Aorta (tissue), 5 donors: ENCODE results near the gene PIK3C2G. TPM values are rescaled to one million over a fixed set of nuclear protein-coding genes. Genes with fewer than 3 reads are reported as not detected.
"Not testable (repeated sequence)": the region's sequence is repeated elsewhere in the genome, so short reads cannot be mapped to it uniquely, and the experiment has no call there.

Source experiments
- ATAC-seq: fragments of 200-7000 bp; cut with Tn5 transposase; one replicate; pipeline ENCODE4 v1.9.1; 2022; ENCODE audit warnings: moderate library complexity; ENCODE audit not compliant: low FRiP score
- DNase-seq, 2 donors: peaks; one replicate each; pipeline ENCODE4 v3.0.0-alpha.2; 2020
- H3K27ac ChIP-seq, 2 donors: one replicate each; pipeline ENCODE4 v1.5.1; 2013; ENCODE audit warnings: low read length in 2 of 2, mild to moderate bottlenecking in 2 of 2, moderate library complexity in 2 of 2, control low read depth in 1 of 2, inconsistent platforms in 1 of 2, low read depth in 1 of 2
- H3K27me3 ChIP-seq, 2 donors: one replicate each; pipeline ENCODE4 v1.6.1; 2013; ENCODE audit warnings: control low read depth in 1 of 2, low read length in 1 of 2, mild to moderate bottlenecking in 1 of 2, moderate library complexity in 1 of 2; ENCODE audit not compliant: insufficient read depth in 2 of 2, control insufficient read depth in 1 of 2
- H3K36me3 ChIP-seq, 2 donors: one replicate each; pipeline ENCODE4 v1.6.1; 2013; ENCODE audit warnings: control low read depth in 1 of 2, low read length in 1 of 2, mild to moderate bottlenecking in 1 of 2; ENCODE audit not compliant: insufficient read depth in 2 of 2, control insufficient read depth in 1 of 2
- H3K4me1 ChIP-seq, 2 donors: one replicate each; pipeline ENCODE4 v1.6.1; 2013; ENCODE audit warnings: low read length in 2 of 2, control low read depth in 1 of 2, mild to moderate bottlenecking in 1 of 2, moderate library complexity in 1 of 2; ENCODE audit not compliant: insufficient read depth in 2 of 2, control insufficient read depth in 1 of 2
- H3K4me3 ChIP-seq, 2 donors: one replicate each; pipeline ENCODE4 v1.5.1; 2013; ENCODE audit warnings: low read length in 2 of 2, control low read depth in 1 of 2, mild to moderate bottlenecking in 1 of 2
- H3K9me3 ChIP-seq: one replicate; pipeline ENCODE4 v1.6.1; 2013; ENCODE audit warnings: mild to moderate bottlenecking, low read length; ENCODE audit not compliant: control insufficient read depth
- WGBS, 2 donors: extraction: QIAGEN DNeasy Blood & Tissue Kit; methylation state at CpG; one replicate each; pipeline ENCODE4 v1.1.7; 2013; 5-methylcytosine and 5-hydroxymethylcytosine counted together
- intact Hi-C, 2 donors: fragments of 100-400 bp; cut with DNase I; formaldehyde crosslinking; loops; one replicate each; pipeline versions ENCODE4 v1.14.2 to v1.15.0; 2022
- polyA plus RNA-seq, 2 donors: library from polyadenylated mRNA; stranded (reverse); fragments of 200-250 nt; gene quantifications; one replicate each; pipeline ENCODE4 v1.2.3, GENCODE V29; 2013
- total RNA-seq, 2 donors: library from RNA; stranded (reverse); fragmentation: NEBNext Ultra II Directional; extraction: Animal tissue kit (Norgen Biotek cat#: 25700); gene quantifications; one replicate each; pipeline ENCODE4 v1.2.1, GENCODE V29; 2021
- donor health status: healthy with polysubstance abuse.
- donor health status: Bipolar disorder and iron deficiency.
- donor health status: DM: no; HTN: no; CAD: no.
- donor health status: DM: no; HTN: no; CAD: no.
- donor health status: DM: yes; HTN: yes; CAD: no.

The PIK3C2G gene
- total and polyA plus RNA-seq, 4 donors: 0.15 to 0.63 TPM; not detected in 2

- Histone ChIP-seq H3K9me3 (no peaks in the 10 kb centered on the region), H3K27me3 (no peaks in the 10 kb centered on the region), H3K4me1 (no peaks in the 10 kb centered on the region), H3K36me3 (no peaks in the 10 kb centered on the region), H3K27ac (no peak overlapping the region), H3K4me3 (no peak overlapping the region)
- DNase-seq (no peak), ATAC-seq (no peak)
- WGBS, 2 donors: 76 to 79% methylated on average over 3 of the region's 3 CpGs
- intact Hi-C loops: no loop called here
These were observed 226.2 kb downstream of the PIK3C2G start for GRCh38 chr12:18487509-18487908.

GRCh38 chr12:18492372-18493025, 231.2 kb downstream of the PIK3C2G start:
- 89% methylated on average over 2 of the region's 2 CpGs for WGBS, 2 donors
- no peak for ATAC-seq
- H3K4me3 ChIP-seq: no peak overlapping the region
- no peaks in the 10 kb centered on the region for H3K4me1 ChIP-seq
- no peaks in the 10 kb centered on the region for H3K9me3 ChIP-seq
- intact Hi-C loops: no loop called here
- no peaks in the 10 kb centered on the region for H3K27me3 ChIP-seq
- no peaks in the 10 kb centered on the region for H3K36me3 ChIP-seq
- no peak for DNase-seq
- H3K27ac ChIP-seq: no peak overlapping the region

GRCh38 chr12:18496156-18496555, 234.8 kb downstream of the PIK3C2G start:
- Histone ChIP-seq H3K27ac (no peak overlapping the region), H3K36me3 (no peaks in the 10 kb centered on the region), H3K27me3 (no peaks in the 10 kb centered on the region), H3K4me3 (no peak overlapping the region), H3K9me3 (no peaks in the 10 kb centered on the region), H3K4me1 (no peaks in the 10 kb centered on the region)
- intact Hi-C loops: no loop called here
- no peak for DNase-seq
- no peak for ATAC-seq
- 63 to 72% methylated on average over 2 of the region's 2 CpGs for WGBS, 2 donors

- H3K9me3 ChIP-seq, H3K36me3 ChIP-seq, H3K4me3 ChIP-seq, H3K27ac ChIP-seq, ATAC-seq, intact Hi-C loops, H3K27me3 ChIP-seq, H3K4me1 ChIP-seq: not testable (repeated sequence)
- DNase-seq: peak in 1 of 2 donors; percentile 70
- 97% methylated on average over 31 to 35 of the region's 35 CpGs for WGBS, 2 donors
These were observed 238.8 kb downstream of the PIK3C2G start for GRCh38 chr12:18500160-18500574.

GRCh38 chr12:18500736-18501135, 239.4 kb downstream of the PIK3C2G start:
- DNase-seq, H3K9me3 ChIP-seq, H3K27me3 ChIP-seq, H3K27ac ChIP-seq, H3K36me3 ChIP-seq, H3K4me3 ChIP-seq, intact Hi-C loops, ATAC-seq, H3K4me1 ChIP-seq: not testable (repeated sequence)
- WGBS, 2 donors: 97 to 98% methylated on average over 21 of the region's 21 CpGs

- 85 to 86% methylated on average over 7 of the region's 7 CpGs for WGBS, 2 donors
- H3K27ac ChIP-seq: no peak overlapping the region
- no peaks in the 10 kb centered on the region for H3K4me1 ChIP-seq
- H3K27me3 ChIP-seq: no peaks in the 10 kb centered on the region
- ATAC-seq (no peak), DNase-seq (no peak)
- no peak overlapping the region for H3K4me3 ChIP-seq
- H3K9me3 ChIP-seq: no peaks in the 10 kb centered on the region
- H3K36me3 ChIP-seq: no peaks in the 10 kb centered on the region
- intact Hi-C loops: no loop called here
These were observed 241.2 kb downstream of the PIK3C2G start for GRCh38 chr12:18502422-18502968.

GRCh38 chr12:18521461-18521860, 260.1 kb downstream of the PIK3C2G start:
- DNase-seq: no peak
- no peaks in the 10 kb centered on the region for H3K36me3 ChIP-seq
- no peaks in the 10 kb centered on the region for H3K27me3 ChIP-seq
- no peak overlapping the region for H3K4me3 ChIP-seq
- no peak for ATAC-seq
- peaks cover 5% of the 10 kb centered on the region for H3K9me3 ChIP-seq
- intact Hi-C loops: no loop called here
- no peaks in the 10 kb centered on the region for H3K4me1 ChIP-seq
- 94 to 95% methylated on average over 6 of the region's 6 CpGs for WGBS, 2 donors
- H3K27ac ChIP-seq: no peak overlapping the region

- ATAC-seq: no peak
- no peaks in the 10 kb centered on the region for H3K27me3 ChIP-seq
- H3K4me3 ChIP-seq: no peak overlapping the region
- H3K36me3 ChIP-seq: no peaks in the 10 kb centered on the region
- intact Hi-C loops: no loop called here
- WGBS, 2 donors: 88 to 89% methylated on average over 1 of the region's 1 CpG
- H3K4me1 ChIP-seq: no peaks in the 10 kb centered on the region
- no peak for DNase-seq
- no peak overlapping the region for H3K27ac ChIP-seq
- H3K9me3 ChIP-seq: peaks cover 5% of the 10 kb centered on the region
These were observed 261.5 kb downstream of the PIK3C2G start for GRCh38 chr12:18522806-18523205.

- H3K9me3 ChIP-seq, DNase-seq, H3K27me3 ChIP-seq, ATAC-seq, H3K4me1 ChIP-seq, H3K36me3 ChIP-seq, H3K4me3 ChIP-seq, H3K27ac ChIP-seq, intact Hi-C loops: not testable (repeated sequence)
- WGBS, 2 donors: 90 to 93% methylated on average over 3 of the region's 3 CpGs
These were observed 281.2 kb downstream of the PIK3C2G start for GRCh38 chr12:18542497-18542896.
